ENCODE results near the gene CEBPB. TPM values are rescaled to one million over a fixed set of nuclear protein-coding genes. Genes with fewer than 3 reads are reported as not detected.

Gene CEBPB
- total RNA-seq, 1 donor from 2014 or later = 118 TPM

DNA sequence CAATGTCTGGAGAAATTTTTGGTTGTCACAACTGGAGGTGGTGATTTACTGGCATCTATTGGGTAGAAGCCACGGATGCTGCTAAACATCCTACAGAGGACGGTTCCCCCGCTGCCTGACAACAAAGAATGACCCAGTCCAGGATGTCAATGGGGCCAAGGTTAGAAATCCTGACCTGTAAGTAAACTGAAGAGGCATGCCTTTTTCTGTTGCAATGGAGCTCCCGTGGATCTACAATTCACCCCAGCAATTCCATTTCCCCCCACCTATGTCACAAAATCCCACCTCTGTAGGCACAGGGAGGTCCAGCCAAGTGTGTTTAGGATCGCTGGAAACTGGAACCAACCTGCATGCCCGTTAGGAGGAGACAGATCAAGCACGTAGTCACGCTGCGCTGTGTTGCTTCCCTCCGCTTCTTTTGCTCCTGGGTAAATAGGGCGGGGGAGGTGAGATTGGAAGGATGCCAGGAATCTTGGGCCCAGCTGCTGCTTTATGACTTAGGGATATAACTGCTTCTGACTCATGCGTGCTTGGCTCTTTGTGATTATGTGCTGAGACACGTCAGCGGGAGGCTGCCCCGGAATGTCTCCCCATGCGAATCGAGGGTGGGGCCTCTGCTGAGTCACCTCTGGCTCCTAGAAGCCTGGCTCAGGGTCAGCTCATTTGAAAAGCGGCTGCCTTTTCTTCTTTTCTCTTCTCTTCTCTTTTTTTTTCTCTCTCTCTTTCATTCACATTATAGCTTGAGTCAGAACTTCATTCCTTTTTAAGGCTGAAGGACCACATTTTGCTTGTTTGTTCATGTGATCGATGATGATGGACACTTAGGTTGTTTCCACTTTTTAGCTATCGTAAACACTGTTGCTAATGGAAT lies 24.7 kb upstream of the CEBPB start:
- peak; percentile 66 for FAIRE-seq
- H3K36me3 ChIP-seq (ENCODE audit: control insufficient read depth, insufficient read depth, low read length) = no peaks in the 10 kb centered on the region
- peak; percentile 100 for DNase-seq (ENCODE audit: low read depth)
- TF ChIP-seq, protein P1, sequence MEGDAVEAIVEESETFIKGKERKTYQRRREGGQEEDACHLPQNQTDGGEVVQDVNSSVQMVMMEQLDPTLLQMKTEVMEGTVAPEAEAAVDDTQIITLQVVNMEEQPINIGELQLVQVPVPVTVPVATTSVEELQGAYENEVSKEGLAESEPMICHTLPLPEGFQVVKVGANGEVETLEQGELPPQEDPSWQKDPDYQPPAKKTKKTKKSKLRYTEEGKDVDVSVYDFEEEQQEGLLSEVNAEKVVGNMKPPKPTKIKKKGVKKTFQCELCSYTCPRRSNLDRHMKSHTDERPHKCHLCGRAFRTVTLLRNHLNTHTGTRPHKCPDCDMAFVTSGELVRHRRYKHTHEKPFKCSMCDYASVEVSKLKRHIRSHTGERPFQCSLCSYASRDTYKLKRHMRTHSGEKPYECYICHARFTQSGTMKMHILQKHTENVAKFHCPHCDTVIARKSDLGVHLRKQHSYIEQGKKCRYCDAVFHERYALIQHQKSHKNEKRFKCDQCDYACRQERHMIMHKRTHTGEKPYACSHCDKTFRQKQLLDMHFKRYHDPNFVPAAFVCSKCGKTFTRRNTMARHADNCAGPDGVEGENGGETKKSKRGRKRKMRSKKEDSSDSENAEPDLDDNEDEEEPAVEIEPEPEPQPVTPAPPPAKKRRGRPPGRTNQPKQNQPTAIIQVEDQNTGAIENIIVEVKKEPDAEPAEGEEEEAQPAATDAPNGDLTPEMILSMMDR (IDR thresholded peaks at IDR 0.05; ENCODE audit: insufficient read depth, low read length, severe bottlenecking) = peak; percentile 5
- H3K4me3 ChIP-seq (ENCODE audit: low read depth, low read length) = no peak overlapping the region
- H3K27me3 ChIP-seq (ENCODE audit: control insufficient read depth, insufficient read depth, low read length) = no peaks in the 10 kb centered on the region

DNA sequence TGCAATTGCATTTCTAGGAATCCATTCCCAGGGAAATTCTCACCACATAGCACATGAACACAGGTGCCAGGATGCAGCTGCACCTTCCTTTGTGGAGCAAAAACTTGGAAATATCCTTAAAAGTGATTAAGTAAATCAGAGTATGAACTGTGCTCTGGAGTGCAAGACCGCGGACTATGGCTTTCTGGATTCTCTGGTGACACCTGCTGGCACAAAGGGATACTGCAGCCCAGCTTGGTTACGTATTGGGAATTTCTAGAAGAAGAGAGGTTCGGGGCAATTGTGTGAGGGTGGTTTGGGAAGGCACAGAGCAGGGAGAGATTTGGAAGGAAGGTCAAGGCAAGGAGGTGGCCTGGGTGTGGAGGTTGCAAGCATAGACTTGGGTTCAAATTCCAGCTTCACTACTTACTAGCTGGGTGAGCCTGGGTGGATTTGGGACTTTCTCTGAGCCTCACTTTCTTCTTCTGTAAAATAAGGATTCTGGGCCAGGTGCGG lies 21.3 kb upstream of the CEBPB start:
- DNase-seq (ENCODE audit: low read depth) (peak; percentile 74), FAIRE-seq (no peak)
- Histone ChIP-seq H3K4me3 (ENCODE audit: low read depth, low read length) (no peak overlapping the region), H3K36me3 (ENCODE audit: control insufficient read depth, insufficient read depth, low read length) (no peaks in the 10 kb centered on the region), H3K27me3 (ENCODE audit: control insufficient read depth, insufficient read depth, low read length) (no peaks in the 10 kb centered on the region)
- TF ChIP-seq, protein P1 (IDR thresholded peaks at IDR 0.05; ENCODE audit: insufficient read depth, low read length, severe bottlenecking) = peak; percentile 86

DNA sequence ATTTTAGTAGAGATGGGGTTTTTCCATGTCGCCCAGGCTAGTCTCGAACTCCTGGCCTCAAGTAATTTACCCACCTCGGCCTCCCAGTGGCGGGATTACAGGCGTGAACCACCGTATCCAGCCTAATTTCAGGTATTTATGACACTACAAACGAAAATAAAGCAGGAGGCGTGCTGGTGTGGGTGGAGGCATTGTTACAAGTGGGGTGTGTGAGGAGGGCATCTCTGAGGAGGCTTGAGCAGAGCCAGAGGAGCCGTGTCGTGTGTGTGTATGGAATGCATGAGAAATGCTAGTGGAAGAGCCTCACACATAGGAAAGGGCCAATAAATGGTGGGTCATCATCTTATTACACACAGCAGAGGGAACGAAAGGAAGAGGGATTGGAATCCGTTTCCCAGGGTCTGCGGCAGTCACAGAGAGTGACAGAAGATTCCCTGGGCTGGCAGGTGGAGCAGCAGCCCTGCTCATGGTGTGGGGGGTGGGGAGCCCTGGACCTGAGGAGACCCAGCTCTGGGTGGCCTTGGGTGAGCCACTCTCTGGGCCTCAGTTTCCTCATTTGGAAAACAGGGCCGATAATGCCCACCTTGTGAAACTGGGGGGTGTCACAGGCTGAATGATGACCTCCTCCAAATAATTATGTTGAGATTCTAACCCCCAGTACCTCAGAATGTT lies 19.9 kb upstream of the CEBPB start:
- H3K36me3 ChIP-seq (ENCODE audit: control insufficient read depth, insufficient read depth, low read length) = no peaks in the 10 kb centered on the region
- H3K4me3 ChIP-seq (ENCODE audit: low read depth, low read length) = no peak overlapping the region
- TF ChIP-seq, protein P1 (IDR thresholded peaks at IDR 0.05; ENCODE audit: insufficient read depth, low read length, severe bottlenecking) = no peak
- no peaks in the 10 kb centered on the region for H3K27me3 ChIP-seq (ENCODE audit: control insufficient read depth, insufficient read depth, low read length)
- DNase-seq (ENCODE audit: low read depth) = no peak
- no peak for FAIRE-seq

DNA sequence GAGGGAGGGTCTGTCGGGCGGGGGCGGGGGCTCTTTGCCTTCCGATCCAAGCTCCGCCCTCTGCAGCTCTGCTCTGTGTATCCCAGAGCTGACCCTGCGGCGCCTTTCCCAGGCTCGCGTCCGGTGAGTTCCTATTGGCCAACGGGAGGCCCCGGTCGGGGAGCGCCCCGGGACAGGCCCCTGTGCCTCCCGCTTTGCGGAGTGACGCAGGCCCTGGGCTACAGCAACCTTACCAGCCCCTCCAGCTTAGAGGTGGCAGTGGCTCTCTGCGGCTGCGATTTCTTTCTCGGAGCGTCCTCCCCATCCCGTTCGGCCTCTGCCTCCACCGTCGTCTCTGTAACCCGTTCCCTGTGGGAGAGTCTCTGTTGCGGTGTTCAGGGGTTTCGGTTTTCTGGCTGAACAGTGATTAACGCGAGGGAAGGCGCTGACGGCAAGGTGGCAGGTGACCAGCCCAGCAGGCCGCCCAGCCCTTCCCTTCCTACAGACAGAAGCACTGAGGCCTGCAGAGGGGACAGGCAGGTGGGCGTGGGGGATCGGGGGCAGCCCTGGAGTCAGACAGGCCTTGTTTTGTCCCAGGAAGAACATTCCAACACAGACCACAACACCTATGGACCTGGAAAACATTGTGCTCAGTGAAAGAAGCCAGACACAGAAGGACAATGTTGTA lies 18.1 kb upstream of the CEBPB start:
- no peak for DNase-seq (ENCODE audit: low read depth)
- H3K4me3 ChIP-seq (ENCODE audit: low read depth, low read length) = peak overlapping the region; percentile 46

DNA sequence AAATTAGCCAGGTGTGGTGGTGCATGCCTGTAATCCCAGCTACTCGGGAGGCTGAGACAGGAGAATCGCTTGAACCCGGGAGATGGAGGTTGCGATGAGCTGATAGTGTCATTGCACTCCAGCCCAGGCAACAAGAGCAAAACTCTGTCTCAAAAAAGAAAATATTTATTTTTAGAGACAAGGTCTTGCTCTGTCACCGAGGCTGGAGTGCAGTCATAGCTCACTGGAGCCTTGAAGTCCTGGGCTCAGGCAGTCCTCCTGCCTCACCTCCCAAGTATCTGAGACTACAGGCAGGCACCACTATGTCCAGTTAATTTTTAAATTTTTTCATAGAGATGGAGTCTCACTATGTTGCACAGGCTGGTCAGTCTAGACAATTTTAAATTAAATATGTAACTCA lies 16.2 kb upstream of the CEBPB start:
- Histone ChIP-seq H3K27me3 (ENCODE audit: control insufficient read depth, insufficient read depth, low read length) (no peaks in the 10 kb centered on the region), H3K4me3 (ENCODE audit: low read depth, low read length) (no peak overlapping the region), H3K36me3 (ENCODE audit: control insufficient read depth, insufficient read depth, low read length) (no peaks in the 10 kb centered on the region)
- DNase-seq (ENCODE audit: low read depth) = no peak
- TF ChIP-seq, protein P1 (IDR thresholded peaks at IDR 0.05; ENCODE audit: insufficient read depth, low read length, severe bottlenecking) = no peak
- FAIRE-seq = no peak

More for the DNA sequence above, 18.1 kb upstream of the CEBPB start:
- TF ChIP-seq, protein P1 (IDR thresholded peaks at IDR 0.05; ENCODE audit: insufficient read depth, low read length, severe bottlenecking) = no peak
- no peaks in the 10 kb centered on the region for H3K27me3 ChIP-seq (ENCODE audit: control insufficient read depth, insufficient read depth, low read length)
- H3K36me3 ChIP-seq (ENCODE audit: control insufficient read depth, insufficient read depth, low read length) = no peaks in the 10 kb centered on the region
- no peak for FAIRE-seq
